GM23338 (cell line): ENCODE results near the gene ATP5IF1.

Experiments
- CTCF ChIP-seq, 2 experiments: fragments of 200-600 bp in 1 of 2; sonication (generic) in 1 of 2; conservative IDR thresholded peaks; 2 replicates each; pipeline versions ENCODE4 v1.5.1 to v1.6.1; 2016 to 2017; ENCODE audit warnings: antibody characterized with exemption in 2 of 2, low read depth in 2 of 2, mild to moderate bottlenecking in 2 of 2, moderate library complexity in 1 of 2
- POLR2AphosphoS5 ChIP-seq: IDR thresholded peaks from 2 replicates; pipeline ENCODE4 v1.6.1; 2016; ENCODE audit warnings: antibody characterized with exemption, low read depth
- ZNF114 ChIP-seq: fragments of 250-450 bp; sonication (Bioruptor Pico); IDR thresholded peaks from 2 replicates; pipeline ENCODE4 v1.5.0; 2020; ENCODE audit warnings: mild to moderate bottlenecking, moderate library complexity
- TF ChIP-seq, protein P1 (sequence below): IDR thresholded peaks from one replicate; pipeline ENCODE4 v1.6.1; 2018; ENCODE audit warnings: antibody characterized with exemption; ENCODE audit not compliant: unreplicated experiment

DNA sequence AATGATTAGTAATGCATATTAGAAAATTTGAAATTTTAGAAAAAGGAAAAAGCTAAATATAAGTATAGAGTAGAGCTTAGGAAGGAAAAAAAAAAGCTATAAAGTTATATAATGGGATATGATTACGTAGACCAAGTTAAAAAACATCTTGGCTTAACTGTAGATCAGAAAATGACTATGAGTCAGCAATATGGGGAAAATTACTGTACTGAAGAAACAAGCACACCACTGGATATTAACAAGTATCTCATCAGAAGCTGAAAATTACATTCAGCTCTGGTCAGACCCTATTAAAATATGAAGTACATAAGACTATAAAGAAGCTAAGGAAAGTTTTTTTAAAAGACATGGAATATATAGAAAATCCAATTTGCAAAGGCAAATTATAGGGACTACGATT, 22.6 kb upstream of the ATP5IF1 start:
- TF ChIP-seq CTCF (conservative IDR thresholded peaks at IDR 0.05; ENCODE audit: low read depth in 2 of 2) (no peak), POLR2AphosphoS5 (no peak), ZNF114 (CRISPR knock-in tag) (no peak)
- TF ChIP-seq, protein P1, sequence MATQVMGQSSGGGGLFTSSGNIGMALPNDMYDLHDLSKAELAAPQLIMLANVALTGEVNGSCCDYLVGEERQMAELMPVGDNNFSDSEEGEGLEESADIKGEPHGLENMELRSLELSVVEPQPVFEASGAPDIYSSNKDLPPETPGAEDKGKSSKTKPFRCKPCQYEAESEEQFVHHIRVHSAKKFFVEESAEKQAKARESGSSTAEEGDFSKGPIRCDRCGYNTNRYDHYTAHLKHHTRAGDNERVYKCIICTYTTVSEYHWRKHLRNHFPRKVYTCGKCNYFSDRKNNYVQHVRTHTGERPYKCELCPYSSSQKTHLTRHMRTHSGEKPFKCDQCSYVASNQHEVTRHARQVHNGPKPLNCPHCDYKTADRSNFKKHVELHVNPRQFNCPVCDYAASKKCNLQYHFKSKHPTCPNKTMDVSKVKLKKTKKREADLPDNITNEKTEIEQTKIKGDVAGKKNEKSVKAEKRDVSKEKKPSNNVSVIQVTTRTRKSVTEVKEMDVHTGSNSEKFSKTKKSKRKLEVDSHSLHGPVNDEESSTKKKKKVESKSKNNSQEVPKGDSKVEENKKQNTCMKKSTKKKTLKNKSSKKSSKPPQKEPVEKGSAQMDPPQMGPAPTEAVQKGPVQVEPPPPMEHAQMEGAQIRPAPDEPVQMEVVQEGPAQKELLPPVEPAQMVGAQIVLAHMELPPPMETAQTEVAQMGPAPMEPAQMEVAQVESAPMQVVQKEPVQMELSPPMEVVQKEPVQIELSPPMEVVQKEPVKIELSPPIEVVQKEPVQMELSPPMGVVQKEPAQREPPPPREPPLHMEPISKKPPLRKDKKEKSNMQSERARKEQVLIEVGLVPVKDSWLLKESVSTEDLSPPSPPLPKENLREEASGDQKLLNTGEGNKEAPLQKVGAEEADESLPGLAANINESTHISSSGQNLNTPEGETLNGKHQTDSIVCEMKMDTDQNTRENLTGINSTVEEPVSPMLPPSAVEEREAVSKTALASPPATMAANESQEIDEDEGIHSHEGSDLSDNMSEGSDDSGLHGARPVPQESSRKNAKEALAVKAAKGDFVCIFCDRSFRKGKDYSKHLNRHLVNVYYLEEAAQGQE, result no peak
